ENCODE data around the gene CAT.

- TF ChIP-seq CTCF (IDR thresholded peaks at IDR 0.05) (no peak), POLR2A (IDR thresholded peaks at IDR 0.05) (no peak)
Measured at GRCh38 chr11:34447044-34447443, 8.3 kb downstream of the CAT start.

All from body of pancreas (tissue), 4 donors.